H9 (cell line): ENCODE measurements around the gene DLG2. TPM values are rescaled to one million over a fixed set of nuclear protein-coding genes. Genes with fewer than 3 reads are reported as not detected.

Source experiments
- DNase-seq: peaks from one replicate; pipeline ENCODE4 v3.0.0-alpha.2; 2017
- H2AFZ ChIP-seq: one replicate; pipeline ENCODE4 v1.6.1; 2013; ENCODE audit warnings: mild to moderate bottlenecking, low read length, control low read depth, moderate library complexity
- H2AK5ac ChIP-seq: 2 replicates; pipeline ENCODE4 v1.6.1; 2013; ENCODE audit warnings: low read length, control low read depth, mixed read lengths; ENCODE audit not compliant: insufficient read length
- H2BK120ac ChIP-seq: one replicate; pipeline ENCODE4 v1.6.1; 2013; ENCODE audit warnings: low read depth, mild to moderate bottlenecking, low read length, control low read depth, inconsistent platforms; ENCODE audit not compliant: poor library complexity, severe bottlenecking
- H2BK12ac ChIP-seq: 2 replicates; pipeline ENCODE4 v1.6.1; 2013; ENCODE audit warnings: low read length, control low read depth, mixed read lengths, low read depth; ENCODE audit not compliant: insufficient read length
- H2BK15ac ChIP-seq: 2 replicates; pipeline ENCODE4 v1.6.1; 2013; ENCODE audit warnings: low read depth, low read length, control low read depth
- H2BK20ac ChIP-seq: one replicate; pipeline ENCODE4 v1.6.1; 2013; ENCODE audit warnings: low read depth, mild to moderate bottlenecking, low read length, control low read depth, inconsistent platforms; ENCODE audit not compliant: poor library complexity, severe bottlenecking
- H2BK5ac ChIP-seq: 2 replicates; pipeline ENCODE4 v1.6.1; 2013; ENCODE audit warnings: low read length, control low read depth, mixed read lengths; ENCODE audit not compliant: insufficient read length
- H3K14ac ChIP-seq: 2 replicates; pipeline ENCODE4 v1.6.1; 2013; ENCODE audit warnings: low read length, control low read depth; ENCODE audit not compliant: insufficient read depth
- H3K18ac ChIP-seq: 2 replicates; pipeline ENCODE4 v1.6.1; 2013; ENCODE audit warnings: low read depth, mild to moderate bottlenecking, mixed read lengths, low read length, control low read depth; ENCODE audit not compliant: insufficient read length
- H3K23ac ChIP-seq: 2 replicates; pipeline ENCODE4 v1.6.1; 2013; ENCODE audit warnings: low read length, control low read depth, mixed read lengths, low read depth; ENCODE audit not compliant: insufficient read length
- H3K23me2 ChIP-seq: 2 replicates; pipeline ENCODE4 v1.6.1; 2013; ENCODE audit warnings: low read depth, mild to moderate bottlenecking, mixed read lengths, low read length, control low read depth; ENCODE audit not compliant: insufficient read length, poor library complexity, severe bottlenecking
- H3K27ac ChIP-seq: 2 replicates; pipeline ENCODE4 v1.5.1; 2013; ENCODE audit warnings: low read length, control low read depth, mixed read lengths, low read depth; ENCODE audit not compliant: insufficient read length
- H3K27me3 ChIP-seq: 2 replicates; pipeline ENCODE4 v1.6.1; 2013; ENCODE audit warnings: low read length, control low read depth, inconsistent platforms; ENCODE audit not compliant: insufficient read depth
- H3K4ac ChIP-seq: 2 replicates; pipeline ENCODE4 v1.6.1; 2013; ENCODE audit warnings: low read depth, mild to moderate bottlenecking, control low read depth, inconsistent platforms, low read length, moderate library complexity
- H3K4me1 ChIP-seq: 2 replicates; pipeline ENCODE4 v1.6.1; 2013; ENCODE audit warnings: low read length, control low read depth, inconsistent platforms; ENCODE audit not compliant: insufficient read depth
- H3K4me2 ChIP-seq: 2 replicates; pipeline ENCODE4 v1.6.1; 2013; ENCODE audit warnings: low read length, control low read depth, mixed read lengths; ENCODE audit not compliant: insufficient read length, insufficient read depth
- H3K56ac ChIP-seq: 2 replicates; pipeline ENCODE4 v1.6.1; 2013; ENCODE audit warnings: low read depth, mild to moderate bottlenecking, mixed read lengths, low read length, control low read depth; ENCODE audit not compliant: insufficient read length
- H3K79me1 ChIP-seq: 2 replicates; pipeline ENCODE4 v1.6.1; 2013; ENCODE audit warnings: low read depth, mild to moderate bottlenecking, moderate library complexity, low read length, control low read depth, inconsistent platforms; ENCODE audit not compliant: insufficient read depth, poor library complexity, severe bottlenecking
- H3K79me2 ChIP-seq: 2 replicates; pipeline ENCODE4 v1.6.1; 2013; ENCODE audit warnings: low read length, control low read depth, inconsistent platforms; ENCODE audit not compliant: insufficient read depth
- H3K9ac ChIP-seq: 2 replicates; pipeline ENCODE4 v1.6.1; 2013; ENCODE audit warnings: low read length, control low read depth, mixed read lengths; ENCODE audit not compliant: insufficient read length; ENCODE audit errors: extremely low read depth
- H3K9me3 ChIP-seq: one replicate; pipeline ENCODE4 v1.6.1; 2013; ENCODE audit warnings: low read depth, low read length, inconsistent platforms; ENCODE audit not compliant: control insufficient read depth
- H3T11ph ChIP-seq: one replicate; pipeline ENCODE4 v1.6.1; 2013; ENCODE audit warnings: mild to moderate bottlenecking, low read length, control low read depth, inconsistent platforms
- H4K20me1 ChIP-seq: one replicate; pipeline ENCODE4 v1.6.1; 2013; ENCODE audit not compliant: control insufficient read depth, insufficient read length, insufficient read depth
- H4K5ac ChIP-seq: 2 replicates; pipeline ENCODE4 v1.6.1; 2013; ENCODE audit warnings: low read depth, mild to moderate bottlenecking, mixed read lengths, low read length, control low read depth; ENCODE audit not compliant: insufficient read length
- H4K8ac ChIP-seq: replicated peaks from 2 replicates; pipeline ENCODE4 v1.6.1; 2013; ENCODE audit warnings: low read length, control low read depth, mixed read lengths, low read depth; ENCODE audit not compliant: insufficient read length
- H4K91ac ChIP-seq: 2 replicates; pipeline ENCODE4 v1.6.1; 2013; ENCODE audit warnings: low read depth, mild to moderate bottlenecking, moderate library complexity, mixed read lengths, low read length, control low read depth; ENCODE audit not compliant: insufficient read length
- H3K27ac Mint-ChIP-seq, 3 experiments: 2 replicates in 2 of 3; 3 replicates in 1 of 3; pipeline ENCODE4 v1.8.0; 2020 to 2021; ENCODE audit warnings: mixed read lengths in 3 of 3, mild to moderate bottlenecking in 1 of 3, moderate library complexity in 1 of 3
- H3K27me3 Mint-ChIP-seq: 2 replicates; pipeline ENCODE4 v1.8.0; 2021; ENCODE audit warnings: low read depth, mild to moderate bottlenecking, moderate library complexity, mixed read lengths
- H3K36me3 Mint-ChIP-seq, 3 experiments: 2 replicates in 2 of 3; 3 replicates in 1 of 3; pipeline ENCODE4 v1.8.0; 2020 to 2021; ENCODE audit warnings: low read depth in 3 of 3, mixed read lengths in 3 of 3; ENCODE audit not compliant: insufficient read depth in 1 of 3
- H3K4me1 Mint-ChIP-seq, 2 experiments: 2 replicates each; pipeline ENCODE4 v1.8.0; 2020; ENCODE audit warnings: mixed read lengths in 2 of 2
- H3K4me3 Mint-ChIP-seq, 2 experiments: 2 replicates in 1 of 2; 3 replicates in 1 of 2; pipeline ENCODE4 v1.8.0; 2020 to 2021; ENCODE audit warnings: mild to moderate bottlenecking in 2 of 2, mixed read lengths in 2 of 2, moderate library complexity in 1 of 2
- H3K9me3 Mint-ChIP-seq, 2 experiments: 2 replicates in 1 of 2; 3 replicates in 1 of 2; pipeline ENCODE4 v1.8.0; 2020; ENCODE audit warnings: mild to moderate bottlenecking in 2 of 2, mixed read lengths in 2 of 2, moderate library complexity in 1 of 2
- WGBS: extraction: QIAGEN DNeasy Blood & Tissue Kit; methylation state at CpG from one replicate; pipeline ENCODE4 v1.1.7; 2013; ENCODE audit warnings: missing lambda C conversion rate, low lambda C conversion rate, mixed read lengths; ENCODE audit not compliant: insufficient read length; ENCODE audit errors: extremely low coverage; 5-methylcytosine and 5-hydroxymethylcytosine counted together
- total RNA-seq: library from RNA; stranded (reverse); gene quantifications from 2 replicates; pipeline ENCODE4 v1.2.1, GENCODE V29; 2021
- TF ChIP-seq, protein P1 (sequence below): fragments of 200-600 bp; sonication (generic); conservative IDR thresholded peaks from 3 replicates; pipeline ENCODE4 v1.8.0; 2021; ENCODE audit warnings: antibody characterized with exemption, mild to moderate bottlenecking

DLG2 gene
- total RNA-seq, 1 experiment from 2014 or later, result 8.0 TPM

DNA sequence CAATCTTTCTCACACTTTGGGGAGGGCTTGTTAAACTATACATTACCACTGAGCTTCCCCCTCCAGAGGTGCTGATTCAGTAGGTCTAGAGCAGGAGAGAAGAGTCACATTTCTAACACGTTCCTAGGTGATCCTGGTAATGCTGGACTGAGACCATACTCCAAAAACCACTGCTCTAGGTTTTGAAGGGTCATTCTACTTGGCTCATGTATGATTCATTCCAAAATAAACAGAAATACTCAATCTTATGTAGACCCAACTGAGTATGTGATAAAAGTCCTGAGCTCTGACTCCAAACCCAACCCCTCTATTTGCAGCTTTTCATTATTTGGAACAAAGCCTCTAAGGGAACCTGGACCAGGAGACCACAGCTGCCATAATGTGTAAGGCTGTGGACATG lies 1558.1 kb downstream of the DLG2 start:
- no peak overlapping the region for H3K27ac Mint-ChIP-seq
- Histone ChIP-seq H3K4me1 (no peaks in the 10 kb centered on the region), H3K23ac (no peak overlapping the region), H3K9ac (no peak overlapping the region), H3K79me2 (no peaks in the 10 kb centered on the region), H2BK12ac (no peak overlapping the region), H3K14ac (no peak overlapping the region), H2AFZ (no peak overlapping the region), H4K20me1 (no peaks in the 10 kb centered on the region), H3K18ac (no peak overlapping the region), H4K91ac (no peak overlapping the region), H4K5ac (no peak overlapping the region), H3T11ph (no peak overlapping the region), H2BK120ac (no peak overlapping the region), H3K4ac (no peak overlapping the region), H3K27me3 (no peaks in the 10 kb centered on the region), H2BK20ac (no peak overlapping the region), H3K4me2 (no peak overlapping the region), H3K9me3 (no peaks in the 10 kb centered on the region), H2AK5ac (no peak overlapping the region), H2BK5ac (no peak overlapping the region), H4K8ac (no peak overlapping the region), H2BK15ac (no peak overlapping the region), H3K27ac (no peak overlapping the region), H3K79me1 (no peaks in the 10 kb centered on the region), H3K23me2 (no peaks in the 10 kb centered on the region), H3K56ac (no peak overlapping the region)
- H3K9me3 Mint-ChIP-seq, result no peaks in the 10 kb centered on the region; a peak in 2 of 5 replicates
- DNase-seq, result no peak
- no peaks in the 10 kb centered on the region for H3K36me3 Mint-ChIP-seq
- no peak overlapping the region for H3K4me3 Mint-ChIP-seq
- TF ChIP-seq, protein P1, sequence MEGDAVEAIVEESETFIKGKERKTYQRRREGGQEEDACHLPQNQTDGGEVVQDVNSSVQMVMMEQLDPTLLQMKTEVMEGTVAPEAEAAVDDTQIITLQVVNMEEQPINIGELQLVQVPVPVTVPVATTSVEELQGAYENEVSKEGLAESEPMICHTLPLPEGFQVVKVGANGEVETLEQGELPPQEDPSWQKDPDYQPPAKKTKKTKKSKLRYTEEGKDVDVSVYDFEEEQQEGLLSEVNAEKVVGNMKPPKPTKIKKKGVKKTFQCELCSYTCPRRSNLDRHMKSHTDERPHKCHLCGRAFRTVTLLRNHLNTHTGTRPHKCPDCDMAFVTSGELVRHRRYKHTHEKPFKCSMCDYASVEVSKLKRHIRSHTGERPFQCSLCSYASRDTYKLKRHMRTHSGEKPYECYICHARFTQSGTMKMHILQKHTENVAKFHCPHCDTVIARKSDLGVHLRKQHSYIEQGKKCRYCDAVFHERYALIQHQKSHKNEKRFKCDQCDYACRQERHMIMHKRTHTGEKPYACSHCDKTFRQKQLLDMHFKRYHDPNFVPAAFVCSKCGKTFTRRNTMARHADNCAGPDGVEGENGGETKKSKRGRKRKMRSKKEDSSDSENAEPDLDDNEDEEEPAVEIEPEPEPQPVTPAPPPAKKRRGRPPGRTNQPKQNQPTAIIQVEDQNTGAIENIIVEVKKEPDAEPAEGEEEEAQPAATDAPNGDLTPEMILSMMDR, result no peak
- H3K27me3 Mint-ChIP-seq, result no peaks in the 10 kb centered on the region
- no CpG with 5 or more reads among the region's 1 CpG for WGBS
- no peaks in the 10 kb centered on the region for H3K4me1 Mint-ChIP-seq
